Mesendoderm (in vitro differentiated cells): ENCODE results near the gene POU3F2.

Experiments
- DNase-seq: peaks from one replicate; pipeline ENCODE4 v3.0.0; 2013
- H2AK5ac ChIP-seq: 2 replicates; pipeline ENCODE4 v1.6.1; 2013; ENCODE audit warnings: low read length, inconsistent platforms
- H2BK120ac ChIP-seq: 2 replicates; pipeline ENCODE4 v1.6.1; 2013; ENCODE audit warnings: low read depth, mild to moderate bottlenecking, low read length, moderate library complexity, mixed read lengths
- H2BK15ac ChIP-seq: replicated peaks from 2 replicates; pipeline ENCODE4 v1.6.1; 2013; ENCODE audit warnings: low read depth, mild to moderate bottlenecking, moderate library complexity
- H2BK5ac ChIP-seq: 2 replicates; pipeline ENCODE4 v1.6.1; 2013; ENCODE audit warnings: low read length, inconsistent platforms
- H3K18ac ChIP-seq: 2 replicates; pipeline ENCODE4 v1.6.1; 2013; ENCODE audit warnings: mild to moderate bottlenecking, low read length, mixed read lengths
- H3K23ac ChIP-seq: one replicate; pipeline ENCODE4 v1.6.1; 2013; ENCODE audit warnings: low read length
- H3K27ac ChIP-seq: 2 replicates; pipeline ENCODE4 v1.5.1; 2013; ENCODE audit warnings: low read depth, mild to moderate bottlenecking, inconsistent platforms, low read length, moderate library complexity
- H3K27me3 ChIP-seq: 2 replicates; pipeline ENCODE4 v1.6.1; 2013; ENCODE audit warnings: low read length, control low read depth, mild to moderate bottlenecking, inconsistent platforms; ENCODE audit not compliant: insufficient read depth, poor library complexity
- H3K36me3 ChIP-seq: 2 replicates; pipeline ENCODE4 v1.6.1; 2013; ENCODE audit warnings: low read length, inconsistent platforms; ENCODE audit not compliant: control insufficient read depth, insufficient read depth
- H3K4ac ChIP-seq: one replicate; pipeline ENCODE4 v1.6.1; 2013; ENCODE audit warnings: low read depth, mild to moderate bottlenecking, low read length, moderate library complexity
- H3K4me1 ChIP-seq: 2 replicates; pipeline ENCODE4 v1.6.1; 2013; ENCODE audit warnings: low read depth, low read length, inconsistent platforms; ENCODE audit not compliant: control insufficient read depth
- H3K4me2 ChIP-seq: 2 replicates; pipeline ENCODE4 v1.6.1; 2013; ENCODE audit warnings: low read length
- H3K4me3 ChIP-seq: 2 replicates; pipeline ENCODE4 v1.5.1; 2013; ENCODE audit warnings: mild to moderate bottlenecking, low read length
- H3K56ac ChIP-seq: one replicate; pipeline ENCODE4 v1.6.1; 2013; ENCODE audit warnings: low read length
- H3K79me1 ChIP-seq: 2 replicates; pipeline ENCODE4 v1.6.1; 2013; ENCODE audit warnings: low read length, inconsistent platforms
- H3K79me2 ChIP-seq: 2 replicates; pipeline ENCODE4 v1.6.1; 2013; ENCODE audit warnings: mild to moderate bottlenecking, low read length; ENCODE audit not compliant: control insufficient read depth, insufficient read depth
- H3K9ac ChIP-seq: 2 replicates; pipeline ENCODE4 v1.6.1; 2013; ENCODE audit warnings: low read length, inconsistent platforms
- H4K5ac ChIP-seq: one replicate; pipeline ENCODE4 v1.6.1; 2013; ENCODE audit warnings: low read length
- H4K8ac ChIP-seq: one replicate; pipeline ENCODE4 v1.6.1; 2013; ENCODE audit warnings: low read depth, mild to moderate bottlenecking, control low read depth, low read length, moderate library complexity
- WGBS: extraction: QIAGEN DNeasy Blood & Tissue Kit; methylation state at CpG from one replicate; pipeline ENCODE4 v1.1.7; 2013; ENCODE audit warnings: low lambda C conversion rate, missing lambda C conversion rate; ENCODE audit not compliant: insufficient coverage; ENCODE audit errors: extremely low coverage; 5-methylcytosine and 5-hydroxymethylcytosine counted together

The POU3F2 gene

DNA sequence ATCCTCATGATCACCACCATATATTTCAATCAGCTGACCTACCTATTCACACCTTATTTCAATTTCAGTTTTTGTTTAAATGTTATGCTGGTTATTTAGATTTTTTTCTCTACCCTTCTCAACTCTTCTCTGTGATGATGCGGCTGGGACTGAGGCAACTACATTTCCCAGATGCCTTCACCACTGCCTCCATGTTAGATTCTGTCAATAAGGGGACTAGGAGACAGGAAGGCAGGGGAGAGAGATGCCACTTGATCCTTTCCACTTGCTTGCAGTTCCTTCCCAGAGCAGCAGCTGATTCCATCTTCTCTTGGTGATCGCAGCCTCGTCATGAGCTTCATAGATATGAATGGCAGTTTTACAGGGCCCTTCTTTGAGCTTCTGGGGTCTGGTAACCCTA lies 33.5 kb upstream of the POU3F2 start:
- WGBS: no CpG with 5 or more reads among the region's 3 CpGs
- no peaks in the 10 kb centered on the region for H3K4me1 ChIP-seq

DNA sequence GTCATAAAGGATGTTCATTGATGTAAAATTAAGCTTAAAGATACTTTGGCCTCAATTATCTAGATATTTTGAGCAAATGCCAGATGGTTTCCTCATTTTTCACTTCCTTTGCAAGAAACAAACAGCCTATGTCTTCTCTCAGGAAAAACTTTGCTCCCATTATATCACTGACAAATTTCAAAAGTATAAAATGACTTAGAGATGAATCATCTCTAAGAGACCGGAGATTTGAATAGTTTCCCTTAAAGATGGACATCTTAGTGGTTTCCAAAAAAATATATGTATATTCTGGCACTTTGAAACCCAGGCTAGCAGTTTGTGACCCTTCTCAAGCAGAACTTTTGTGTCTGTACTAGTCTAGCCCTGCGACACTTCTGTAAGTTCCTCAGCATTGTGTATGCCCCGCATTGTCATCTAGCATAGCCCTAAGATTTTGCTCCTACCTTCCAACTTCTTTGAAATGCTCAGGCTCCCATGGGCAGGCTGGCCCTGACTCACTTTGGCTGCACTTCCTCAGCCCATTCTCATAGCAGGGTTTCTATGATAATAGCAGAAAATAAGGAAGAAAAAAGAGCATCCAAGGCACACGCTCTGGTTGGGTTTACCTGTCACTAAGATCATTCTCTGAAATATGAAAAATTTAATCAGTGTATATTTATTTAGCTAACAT lies 25.7 kb upstream of the POU3F2 start:
- Histone ChIP-seq H3K18ac (no peak overlapping the region), H3K36me3 (no peaks in the 10 kb centered on the region), H3K23ac (no peak overlapping the region), H3K9ac (no peak overlapping the region), H3K56ac (no peak overlapping the region), H2BK5ac (no peak overlapping the region), H3K4me1 (no peaks in the 10 kb centered on the region), H3K4me3 (no peak overlapping the region), H3K27me3 (no peaks in the 10 kb centered on the region), H3K79me1 (no peaks in the 10 kb centered on the region), H3K4ac (no peak overlapping the region), H2AK5ac (no peak overlapping the region), H4K8ac (no peak overlapping the region), H3K27ac (no peak overlapping the region), H2BK15ac (no peak overlapping the region), H3K4me2 (no peak overlapping the region), H4K5ac (no peak overlapping the region), H3K79me2 (no peaks in the 10 kb centered on the region), H2BK120ac (no peak overlapping the region)
- no peak for DNase-seq
- whole genome bisulfite sequencing: no CpG with 5 or more reads among the region's 4 CpGs

More for the DNA sequence above, 33.5 kb upstream of the POU3F2 start:
- Histone ChIP-seq H2BK15ac (no peak overlapping the region), H3K18ac (no peak overlapping the region), H3K4me3 (no peak overlapping the region), H3K4ac (no peak overlapping the region), H2AK5ac (no peak overlapping the region), H4K8ac (no peak overlapping the region), H4K5ac (no peak overlapping the region), H3K36me3 (no peaks in the 10 kb centered on the region), H3K27ac (no peak overlapping the region), H3K27me3 (no peaks in the 10 kb centered on the region), H3K23ac (no peak overlapping the region), H2BK5ac (no peak overlapping the region), H3K4me2 (no peak overlapping the region), H3K79me2 (no peaks in the 10 kb centered on the region), H3K9ac (no peak overlapping the region), H3K56ac (no peak overlapping the region), H2BK120ac (no peak overlapping the region), H3K79me1 (no peaks in the 10 kb centered on the region)
- no peak for DNase-seq

DNA sequence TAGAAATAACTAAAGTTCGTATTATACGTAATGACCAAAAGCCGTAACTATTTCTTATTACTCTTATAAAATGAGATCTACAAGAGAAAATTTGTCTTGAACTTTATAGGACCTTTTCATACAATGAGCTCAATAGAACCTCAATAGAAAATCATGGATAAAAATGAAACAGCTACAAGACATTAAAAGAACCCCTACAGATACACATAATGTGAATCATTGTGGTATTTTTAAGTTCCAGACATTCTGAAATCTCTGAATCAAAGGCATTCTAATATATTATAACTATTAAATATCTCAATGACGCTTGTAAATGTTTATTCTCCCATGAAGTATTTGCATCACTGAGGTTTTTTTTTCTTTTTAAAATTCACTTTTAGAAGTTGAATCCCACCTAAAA lies 22.2 kb upstream of the POU3F2 start:
- no peak overlapping the region for H3K4me3 ChIP-seq
- H3K4me1 ChIP-seq: no peaks in the 10 kb centered on the region
- H3K27ac ChIP-seq: no peak overlapping the region
- H3K18ac ChIP-seq: no peak overlapping the region
- no peak overlapping the region for H3K9ac ChIP-seq
- no peak overlapping the region for H3K4me2 ChIP-seq
- H3K4ac ChIP-seq: no peak overlapping the region
- H3K36me3 ChIP-seq: no peaks in the 10 kb centered on the region
- H2AK5ac ChIP-seq: no peak overlapping the region
- no peak overlapping the region for H2BK5ac ChIP-seq
- no peak overlapping the region for H4K5ac ChIP-seq
- H2BK15ac ChIP-seq: no peak overlapping the region
- H3K23ac ChIP-seq: no peak overlapping the region
- no peak for DNase-seq
- no peak overlapping the region for H4K8ac ChIP-seq
- H3K79me1 ChIP-seq: no peaks in the 10 kb centered on the region
- H3K79me2 ChIP-seq: no peaks in the 10 kb centered on the region
- no CpG with 5 or more reads among the region's 4 CpGs for WGBS
- H3K56ac ChIP-seq: no peak overlapping the region
- no peak overlapping the region for H2BK120ac ChIP-seq
- H3K27me3 ChIP-seq: no peaks in the 10 kb centered on the region

DNA sequence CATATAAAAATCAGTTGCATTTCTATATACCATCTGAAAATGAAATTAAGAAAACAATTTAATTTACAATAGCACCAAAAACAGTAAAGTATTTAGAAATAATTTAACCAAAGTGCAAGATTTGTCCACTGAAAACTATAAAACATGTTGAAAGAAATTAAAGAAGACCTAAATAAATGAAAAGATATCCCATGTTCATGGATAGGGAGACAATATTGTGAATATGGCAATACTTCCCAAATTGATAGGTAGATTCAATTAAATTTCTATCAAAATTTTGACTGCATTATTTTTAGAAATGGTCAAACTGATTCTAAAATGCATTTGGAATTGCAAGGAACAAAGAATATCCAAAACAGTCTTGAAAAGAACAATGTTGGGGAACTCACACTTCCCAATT lies 17.6 kb upstream of the POU3F2 start:
- Histone ChIP-seq H3K36me3 (no peaks in the 10 kb centered on the region), H3K18ac (no peak overlapping the region), H3K27ac (no peak overlapping the region), H2BK120ac (no peak overlapping the region), H3K9ac (no peak overlapping the region), H3K4me1 (no peaks in the 10 kb centered on the region), H3K56ac (no peak overlapping the region), H3K79me1 (no peaks in the 10 kb centered on the region), H3K4me3 (no peak overlapping the region), H3K4me2 (no peak overlapping the region), H4K5ac (no peak overlapping the region), H3K27me3 (no peaks in the 10 kb centered on the region), H2BK15ac (no peak overlapping the region), H4K8ac (no peak overlapping the region), H2AK5ac (no peak overlapping the region), H3K23ac (no peak overlapping the region), H3K79me2 (no peaks in the 10 kb centered on the region), H2BK5ac (no peak overlapping the region), H3K4ac (no peak overlapping the region)
- no peak for DNase-seq

DNA sequence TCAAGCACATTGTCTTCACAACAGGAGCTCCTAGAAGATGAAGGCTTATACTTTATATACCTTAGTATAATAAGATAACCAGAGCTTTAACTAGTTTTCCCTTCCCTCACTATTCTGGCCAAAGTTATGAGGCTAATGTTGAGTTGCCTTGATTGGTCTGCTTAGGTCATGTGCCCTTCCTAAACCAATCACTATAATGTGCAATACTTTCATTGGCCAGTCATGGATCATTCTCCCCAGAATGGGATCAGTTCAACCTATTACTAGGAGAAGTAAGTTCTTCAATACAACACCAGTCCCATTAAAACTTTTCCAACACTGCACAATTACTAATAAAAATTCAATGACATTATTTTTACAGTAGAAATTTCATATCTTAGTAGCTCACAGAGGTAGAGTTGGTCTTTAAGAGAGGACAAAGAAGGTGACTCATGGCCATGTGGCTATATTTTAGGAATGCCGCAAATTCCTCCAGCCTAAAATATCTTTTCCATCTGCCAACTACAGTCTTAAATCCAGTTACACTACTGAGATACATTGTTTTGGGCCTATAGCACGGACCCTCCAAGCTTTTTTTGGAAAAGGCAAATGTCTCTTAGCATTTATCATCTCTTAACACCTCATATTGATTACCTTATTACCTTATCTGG lies 12.5 kb upstream of the POU3F2 start:
- no peak overlapping the region for H4K5ac ChIP-seq
- H4K8ac ChIP-seq: no peak overlapping the region
- no peak overlapping the region for H2BK120ac ChIP-seq
- H3K23ac ChIP-seq: no peak overlapping the region
- no peak overlapping the region for H2BK5ac ChIP-seq
- DNase-seq: no peak
- no peak overlapping the region for H3K56ac ChIP-seq
- H3K27me3 ChIP-seq: peaks cover 15% of the 10 kb centered on the region
- H3K79me1 ChIP-seq: no peaks in the 10 kb centered on the region
- H3K27ac ChIP-seq: no peak overlapping the region
- no peaks in the 10 kb centered on the region for H3K4me1 ChIP-seq
- no peak overlapping the region for H3K4ac ChIP-seq
- H2AK5ac ChIP-seq: no peak overlapping the region
- no CpG with 5 or more reads among the region's 2 CpGs for WGBS
- no peak overlapping the region for H3K9ac ChIP-seq
- H3K36me3 ChIP-seq: no peaks in the 10 kb centered on the region
- H3K18ac ChIP-seq: no peak overlapping the region
- no peak overlapping the region for H3K4me3 ChIP-seq
- H2BK15ac ChIP-seq: no peak overlapping the region
- no peaks in the 10 kb centered on the region for H3K79me2 ChIP-seq
- no peak overlapping the region for H3K4me2 ChIP-seq
